OCI-LY1 (cell line): ENCODE results near the gene SAMD14.

Experiments used
- H2AFZ ChIP-seq: fragments of 200-600 bp; sonication (generic), shearing (Covaris generic); 2 replicates; pipeline ENCODE4 v1.6.0; 2014; ENCODE audit warnings: antibody characterized with exemption, mild to moderate bottlenecking, low read length
- H3F3A ChIP-seq: fragments of 200-600 bp; sonication (generic), shearing (Covaris generic); 2 replicates; pipeline ENCODE4 v1.6.0; 2014; ENCODE audit warnings: mild to moderate bottlenecking, antibody characterized with exemption, low read length, moderate library complexity; ENCODE audit not compliant: insufficient read depth
- H3K27ac ChIP-seq: fragments of 200-600 bp; sonication (generic); 2 replicates; pipeline ENCODE4 v1.5.1; 2014; ENCODE audit warnings: low read length, mixed run types, mild to moderate bottlenecking, low read depth; ENCODE audit not compliant: poor library complexity, severe bottlenecking
- H3K27me3 ChIP-seq: fragments of 200-600 bp; sonication (generic); 2 replicates; pipeline ENCODE4 v1.6.0; 2014; ENCODE audit warnings: antibody characterized with exemption, mild to moderate bottlenecking, low read length, moderate library complexity; ENCODE audit not compliant: insufficient read depth
- H3K36me3 ChIP-seq: fragments of 200-600 bp; sonication (generic); 2 replicates; pipeline ENCODE4 v1.6.1; 2014; ENCODE audit warnings: mild to moderate bottlenecking, antibody characterized with exemption, low read length, moderate library complexity, mixed read lengths; ENCODE audit not compliant: insufficient read depth
- H3K4me1 ChIP-seq: fragments of 200-600 bp; sonication (generic); 2 replicates; pipeline ENCODE4 v1.5.1; 2014; ENCODE audit warnings: mild to moderate bottlenecking, low read length, moderate library complexity; ENCODE audit not compliant: insufficient read depth, severe bottlenecking
- H3K4me2 ChIP-seq: fragments of 200-600 bp; sonication (generic), shearing (Covaris generic); 2 replicates; pipeline ENCODE4 v1.6.1; 2014; ENCODE audit warnings: low read length
- H3K4me3 ChIP-seq: fragments of 200-600 bp; sonication (generic); 2 replicates; pipeline ENCODE4 v1.5.1; 2014; ENCODE audit warnings: low read length, low read depth, mild to moderate bottlenecking, mixed read lengths; ENCODE audit not compliant: poor library complexity, severe bottlenecking
- H3K79me2 ChIP-seq: fragments of 200-600 bp; shearing (Covaris generic); 2 replicates; pipeline ENCODE4 v1.6.1; 2016; ENCODE audit warnings: mixed run types, low read length, mixed read lengths; ENCODE audit not compliant: insufficient read depth
- H3K9ac ChIP-seq: fragments of 200-600 bp; sonication (generic), shearing (Covaris generic); 2 replicates; pipeline ENCODE4 v1.6.1; 2014; ENCODE audit warnings: mild to moderate bottlenecking, low read length, mixed read lengths
- H3K9me2 ChIP-seq: fragments of 200-600 bp; sonication (generic), shearing (Covaris generic); 2 replicates; pipeline ENCODE4 v1.6.1; 2014; ENCODE audit warnings: low read depth, mild to moderate bottlenecking, low read length, mixed read lengths
- H3K9me3 ChIP-seq: fragments of 200-600 bp; shearing (Covaris generic); 2 replicates; pipeline ENCODE4 v1.6.1; 2014; ENCODE audit warnings: low read length, mixed read lengths
- H4K20me1 ChIP-seq: fragments of 200-600 bp; sonication (generic), shearing (Covaris generic); 2 replicates; pipeline ENCODE4 v1.6.0; 2016; ENCODE audit warnings: mild to moderate bottlenecking, low read length; ENCODE audit not compliant: insufficient read depth
- EZH2 ChIP-seq: fragments of 200-600 bp; sonication (generic), shearing (Covaris generic); IDR thresholded peaks from 2 replicates; pipeline ENCODE4 v1.8.0; 2017; ENCODE audit warnings: borderline replicate concordance, mixed run types, mild to moderate bottlenecking, antibody characterized with exemption, low read length, moderate library complexity, mixed read lengths
- TF ChIP-seq, protein P1 (sequence below): fragments of 200-600 bp; sonication (generic), shearing (Covaris generic); IDR thresholded peaks from 2 replicates; pipeline ENCODE4 v1.5.1; 2017; ENCODE audit warnings: mild to moderate bottlenecking, antibody characterized with exemption, low read length, moderate library complexity, mixed read lengths

The SAMD14 gene

GRCh38 chr17:50144845-50145531 lies 15.0 kb upstream of the SAMD14 start:
- H3K4me1 ChIP-seq: peaks cover 21% of the 10 kb centered on the region
- H3K9me3 ChIP-seq: no peaks in the 10 kb centered on the region
- peaks cover 55% of the 10 kb centered on the region for H3K36me3 ChIP-seq
- no peak overlapping the region for H2AFZ ChIP-seq
- no peak overlapping the region for H3K4me3 ChIP-seq
- H3K27me3 ChIP-seq: no peaks in the 10 kb centered on the region
- H3K4me2 ChIP-seq: no peak overlapping the region
- no peaks in the 10 kb centered on the region for H3K9me2 ChIP-seq
- H3F3A ChIP-seq: no peaks in the 10 kb centered on the region
- peak overlapping the region; percentile 66 for H3K27ac ChIP-seq
- no peaks in the 10 kb centered on the region for H4K20me1 ChIP-seq
- no peak overlapping the region for H3K9ac ChIP-seq
- no peak for TF ChIP-seq EZH2
- TF ChIP-seq, protein P1, sequence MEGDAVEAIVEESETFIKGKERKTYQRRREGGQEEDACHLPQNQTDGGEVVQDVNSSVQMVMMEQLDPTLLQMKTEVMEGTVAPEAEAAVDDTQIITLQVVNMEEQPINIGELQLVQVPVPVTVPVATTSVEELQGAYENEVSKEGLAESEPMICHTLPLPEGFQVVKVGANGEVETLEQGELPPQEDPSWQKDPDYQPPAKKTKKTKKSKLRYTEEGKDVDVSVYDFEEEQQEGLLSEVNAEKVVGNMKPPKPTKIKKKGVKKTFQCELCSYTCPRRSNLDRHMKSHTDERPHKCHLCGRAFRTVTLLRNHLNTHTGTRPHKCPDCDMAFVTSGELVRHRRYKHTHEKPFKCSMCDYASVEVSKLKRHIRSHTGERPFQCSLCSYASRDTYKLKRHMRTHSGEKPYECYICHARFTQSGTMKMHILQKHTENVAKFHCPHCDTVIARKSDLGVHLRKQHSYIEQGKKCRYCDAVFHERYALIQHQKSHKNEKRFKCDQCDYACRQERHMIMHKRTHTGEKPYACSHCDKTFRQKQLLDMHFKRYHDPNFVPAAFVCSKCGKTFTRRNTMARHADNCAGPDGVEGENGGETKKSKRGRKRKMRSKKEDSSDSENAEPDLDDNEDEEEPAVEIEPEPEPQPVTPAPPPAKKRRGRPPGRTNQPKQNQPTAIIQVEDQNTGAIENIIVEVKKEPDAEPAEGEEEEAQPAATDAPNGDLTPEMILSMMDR: no peak
- H3K79me2 ChIP-seq: no peaks in the 10 kb centered on the region

GRCh38 chr17:50144355-50144754 lies 14.4 kb upstream of the SAMD14 start:
- peak overlapping the region; percentile 66 for H3K27ac ChIP-seq
- no peak overlapping the region for H3K4me3 ChIP-seq
- H3K79me2 ChIP-seq: no peaks in the 10 kb centered on the region
- no peak overlapping the region for H2AFZ ChIP-seq
- TF ChIP-seq, protein P1: no peak
- TF ChIP-seq EZH2: no peak
- H3K9me3 ChIP-seq: no peaks in the 10 kb centered on the region
- H3K36me3 ChIP-seq: peaks cover 59% of the 10 kb centered on the region
- H3K9ac ChIP-seq: no peak overlapping the region
- no peaks in the 10 kb centered on the region for H3K9me2 ChIP-seq
- H3F3A ChIP-seq: no peaks in the 10 kb centered on the region
- no peak overlapping the region for H3K4me2 ChIP-seq
- no peaks in the 10 kb centered on the region for H3K27me3 ChIP-seq
- no peaks in the 10 kb centered on the region for H4K20me1 ChIP-seq
- peaks cover 21% of the 10 kb centered on the region for H3K4me1 ChIP-seq

GRCh38 chr17:50143461-50144176 lies 13.7 kb upstream of the SAMD14 start:
- Histone ChIP-seq H3K4me3 (no peak overlapping the region), H3K79me2 (no peaks in the 10 kb centered on the region), H3K27ac (no peak overlapping the region), H4K20me1 (no peaks in the 10 kb centered on the region), H3K9ac (no peak overlapping the region), H3K9me3 (no peaks in the 10 kb centered on the region), H3K9me2 (no peaks in the 10 kb centered on the region), H3K36me3 (peaks cover 67% of the 10 kb centered on the region), H2AFZ (no peak overlapping the region), H3K4me1 (peaks cover 21% of the 10 kb centered on the region), H3K4me2 (no peak overlapping the region), H3F3A (no peaks in the 10 kb centered on the region), H3K27me3 (no peaks in the 10 kb centered on the region)
- TF ChIP-seq, protein P1: no peak
- TF ChIP-seq EZH2: no peak
